GM21529 (cell line): ENCODE data around the gene RXRA.
"Not testable (repeated sequence)": the region's sequence is repeated elsewhere in the genome, so short reads cannot be mapped to it uniquely, and the experiment has no call there.

Experiments used
- ATAC-seq: cut with Tn5 transposase; IDR thresholded peaks from one replicate; pipeline ENCODE4 v1.9.1; 2021; ENCODE audit not compliant: unreplicated experiment

RXRA gene

GRCh38 chr9:134307674-134308638 is 18.3 kb upstream of the RXRA start:
- no peak for ATAC-seq

- not testable (repeated sequence) for ATAC-seq
These were observed 17.5 kb upstream of the RXRA start for GRCh38 chr9:134308639-134309220.

- ATAC-seq, result no peak
These were observed 12.8 kb upstream of the RXRA start for GRCh38 chr9:134313470-134313869.

GRCh38 chr9:134314039-134314949 is 12.0 kb upstream of the RXRA start:
- no peak for ATAC-seq

- ATAC-seq, result no peak
These were observed 11.1 kb upstream of the RXRA start for GRCh38 chr9:134314950-134315715.

DNA sequence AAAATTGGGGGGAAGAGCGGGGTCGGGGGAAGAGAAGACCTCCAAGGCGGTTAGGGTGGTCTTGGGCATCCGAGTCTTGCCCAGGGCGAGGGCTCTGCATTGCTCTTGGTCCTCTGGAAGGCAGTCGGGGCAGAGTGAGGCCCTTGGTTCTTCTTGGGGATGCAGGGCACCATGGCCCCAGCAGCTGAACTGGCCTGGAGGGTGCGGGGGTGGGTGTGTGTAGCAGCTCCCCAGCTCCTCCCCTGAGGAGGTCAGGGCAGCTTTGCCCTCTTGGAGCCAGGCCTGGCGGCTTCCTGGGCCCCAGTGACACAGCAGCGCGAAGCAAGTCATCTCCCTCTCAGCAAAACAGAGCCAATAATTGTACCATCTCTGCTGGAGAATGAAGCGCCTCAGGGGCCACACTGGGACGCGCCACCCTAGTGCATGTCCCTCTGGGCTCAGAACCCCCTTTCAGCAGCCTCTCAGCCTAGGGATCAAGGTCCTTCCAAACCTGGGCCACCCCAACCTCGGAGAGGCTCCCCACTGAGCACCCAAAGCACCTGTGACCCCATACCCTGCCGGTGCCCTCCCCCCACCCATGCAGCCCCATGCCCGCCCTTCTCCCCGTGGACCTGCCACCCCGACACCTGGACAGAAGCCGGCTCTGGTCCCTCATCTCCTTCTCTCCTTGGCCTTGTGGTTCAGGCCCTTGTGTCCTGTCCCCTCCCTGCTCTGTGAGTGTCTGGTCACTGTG is 10.4 kb upstream of the RXRA start:
- ATAC-seq, result no peak

DNA sequence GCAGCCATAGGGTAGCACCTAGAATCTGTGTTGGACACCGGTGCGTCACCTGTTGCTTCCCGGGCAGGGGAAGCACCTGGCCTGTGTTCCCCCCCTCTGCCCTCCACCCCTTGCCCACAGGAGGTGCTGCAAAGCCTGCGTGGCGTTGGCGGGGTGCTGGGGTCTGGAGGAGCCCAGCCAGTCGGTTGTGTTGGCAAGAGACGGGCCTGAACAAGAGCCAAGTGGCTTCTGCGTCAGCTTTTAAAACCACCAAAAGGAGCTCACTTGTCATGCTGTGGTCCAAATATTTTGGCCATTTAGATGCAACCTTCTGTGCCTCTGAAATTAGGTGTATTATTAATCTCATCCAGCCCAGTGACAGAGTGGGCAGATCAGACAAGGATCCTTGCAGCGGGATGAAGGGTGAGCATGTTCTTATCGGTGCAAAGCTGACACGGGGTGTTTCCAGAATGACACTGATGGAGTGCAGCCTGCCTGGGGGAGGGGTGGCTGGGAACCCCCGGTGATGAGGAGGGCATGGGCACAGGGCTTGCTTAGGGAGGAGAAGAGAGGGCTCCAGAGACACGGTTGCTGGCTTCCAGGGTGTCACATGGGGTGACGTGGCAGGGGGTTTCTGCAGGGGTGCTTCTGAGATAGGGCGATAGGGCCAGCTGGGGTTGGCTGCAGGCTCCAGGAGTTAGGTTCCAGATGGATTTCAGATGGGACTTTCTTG is 9.7 kb upstream of the RXRA start:
- ATAC-seq, result no peak

- ATAC-seq, result no peak
These were observed 8.9 kb upstream of the RXRA start for GRCh38 chr9:134317400-134317789.

DNA sequence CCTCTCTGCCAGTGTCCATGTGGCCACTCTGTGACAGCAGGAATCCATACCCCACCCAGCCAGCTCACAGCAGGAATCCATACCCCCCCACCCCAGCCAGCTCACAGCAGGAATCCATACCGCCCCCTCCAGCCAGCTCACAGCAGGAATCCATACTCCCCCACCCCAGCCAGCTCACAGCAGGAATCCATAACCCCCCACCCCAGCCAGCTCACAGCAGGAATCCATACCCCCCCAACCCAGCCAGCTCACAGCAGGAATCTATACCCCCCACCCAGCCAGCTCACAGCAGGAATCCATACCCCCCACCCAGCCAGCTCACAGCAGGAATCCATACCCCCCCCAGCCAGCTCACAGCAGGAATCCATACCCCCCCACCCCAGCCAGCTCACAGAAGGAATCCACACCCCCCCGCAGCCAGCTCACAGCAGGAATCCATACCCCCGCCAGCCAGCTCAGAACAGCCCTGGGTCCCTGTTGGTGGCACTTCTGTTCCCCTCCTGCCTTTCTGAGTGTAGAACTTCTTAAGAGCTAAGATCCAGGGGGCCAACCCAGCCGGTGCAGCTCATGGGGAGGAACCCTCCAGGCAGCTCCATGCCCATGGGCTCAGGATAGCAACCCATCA is 8.4 kb upstream of the RXRA start:
- no peak for ATAC-seq

- ATAC-seq, result no peak
These were observed 7.8 kb upstream of the RXRA start for GRCh38 chr9:134318481-134318891.

GRCh38 chr9:134318941-134319305 is 7.3 kb upstream of the RXRA start:
- ATAC-seq, result no peak

DNA sequence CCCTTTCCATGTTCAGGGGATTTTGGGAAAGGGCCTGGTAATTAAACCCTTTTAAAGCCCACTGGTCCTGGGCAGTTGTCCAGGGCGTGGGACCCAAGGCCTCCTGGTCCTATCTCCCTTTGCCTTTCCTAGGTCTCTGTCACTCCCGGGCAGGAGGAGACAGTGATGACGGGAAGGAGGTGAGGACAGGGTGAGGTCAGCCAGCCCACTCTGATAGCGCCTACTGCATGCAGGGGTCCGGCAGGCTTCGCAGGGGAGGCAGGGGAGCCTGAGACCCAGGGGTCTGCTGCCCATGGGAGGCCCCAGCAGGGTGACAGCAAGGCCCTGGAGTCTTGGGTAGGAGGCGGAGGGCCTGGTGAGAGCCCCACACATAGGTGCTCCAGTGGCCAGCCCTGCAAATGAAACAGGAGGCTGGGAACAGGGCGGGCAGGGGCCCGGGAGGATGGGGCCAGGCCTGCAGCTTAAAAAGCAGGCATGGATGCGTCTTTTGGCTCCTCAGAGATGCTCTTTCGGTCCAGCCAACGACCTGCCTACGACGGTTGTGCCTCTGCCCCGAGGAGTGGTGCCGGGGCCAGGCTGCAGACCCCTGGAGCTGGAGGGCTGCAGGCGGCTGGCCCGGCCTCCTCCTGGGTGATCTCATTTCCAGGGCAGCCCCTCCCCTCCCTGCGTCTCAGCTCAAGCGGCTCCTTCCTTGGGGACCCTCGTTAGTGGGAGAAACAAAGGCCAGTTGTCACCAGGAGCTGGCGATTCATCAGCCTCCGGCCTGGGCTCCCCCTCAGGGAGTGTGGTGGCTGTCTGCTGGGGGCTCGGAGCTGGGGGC is 6.7 kb upstream of the RXRA start:
- ATAC-seq, result no peak

DNA sequence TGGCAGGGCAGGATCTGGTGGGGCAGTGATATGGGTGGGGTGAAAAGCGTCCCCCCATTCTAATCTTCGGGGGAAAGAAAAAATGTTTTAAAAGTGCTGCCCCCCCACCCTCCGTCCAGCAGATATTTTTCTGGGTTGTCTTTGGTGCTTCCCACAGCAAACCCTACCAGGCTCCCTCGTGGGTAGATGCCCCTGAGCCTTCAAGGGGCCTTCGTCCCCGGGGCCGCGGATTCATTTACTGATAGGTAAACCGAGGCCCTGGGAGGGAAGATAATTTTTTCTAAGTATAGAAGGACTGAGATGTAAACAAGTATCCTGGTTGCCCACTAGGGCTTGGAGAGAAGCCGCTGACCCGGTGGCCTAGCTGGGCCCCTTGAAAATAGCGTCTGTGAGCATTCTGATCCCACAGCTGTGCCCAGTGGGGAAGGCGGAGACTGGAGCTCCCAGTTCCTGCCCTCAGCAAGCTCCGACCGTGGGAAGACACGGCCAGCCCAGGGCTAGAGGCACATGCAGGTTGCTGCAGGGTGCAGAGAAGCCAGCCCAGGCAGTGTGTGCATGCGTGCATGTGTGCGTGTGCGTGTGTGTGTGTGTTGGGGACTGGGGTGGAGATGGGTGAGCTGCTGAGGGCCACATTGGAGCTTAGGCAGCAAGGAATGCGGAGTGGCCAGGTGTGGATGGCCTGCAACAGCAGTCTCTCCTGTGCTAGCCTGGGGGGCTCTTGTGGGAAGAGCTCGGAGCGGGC is 6.0 kb upstream of the RXRA start:
- ATAC-seq, result no peak

- no peak for ATAC-seq
These were observed 5.3 kb upstream of the RXRA start for GRCh38 chr9:134320868-134321471.

GRCh38 chr9:134321531-134321930 is 4.7 kb upstream of the RXRA start:
- ATAC-seq, result no peak

GRCh38 chr9:134321946-134322741 is 4.1 kb upstream of the RXRA start:
- ATAC-seq, result no peak
